Stimulated activated CD4-positive, alpha-beta T cell treated with anti-CD3 and anti-CD28 coated beads, TNF-alpha, amount 100 ng/mL, for 48 hours (primary cell): ENCODE results near the gene AKAP13.

Experiments used
- DNase-seq, 3 donors: peaks; one replicate each; pipeline ENCODE4 v3.0.0-alpha.2; 2020; ENCODE audit warnings: low read depth in 3 of 3

AKAP13 gene

GRCh38 chr15:85753261-85753660 is 372.9 kb downstream of the AKAP13 start:
- no peak for DNase-seq

GRCh38 chr15:85753791-85754452 is 373.5 kb downstream of the AKAP13 start:
- no peak for DNase-seq

DNA sequence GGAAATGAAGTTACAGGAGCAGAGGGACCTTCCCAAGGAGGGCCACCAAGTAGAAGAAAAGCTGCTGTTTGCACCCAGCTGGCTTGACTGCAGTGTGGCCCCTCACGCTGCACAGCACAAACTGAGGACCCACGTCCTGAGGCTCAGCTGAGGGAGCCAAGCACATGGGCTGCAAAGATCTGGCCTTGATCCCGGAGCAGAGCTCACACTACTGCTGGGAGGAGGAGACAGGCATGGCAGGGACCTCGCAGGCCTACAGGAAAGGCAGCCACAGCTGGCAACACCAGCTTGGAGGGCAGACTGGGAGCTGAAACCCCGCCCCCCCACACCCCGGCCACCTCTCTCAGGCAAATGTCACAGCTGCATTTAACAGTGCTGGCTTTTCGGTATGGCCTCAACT is 374.6 kb downstream of the AKAP13 start:
- no peak for DNase-seq

DNA sequence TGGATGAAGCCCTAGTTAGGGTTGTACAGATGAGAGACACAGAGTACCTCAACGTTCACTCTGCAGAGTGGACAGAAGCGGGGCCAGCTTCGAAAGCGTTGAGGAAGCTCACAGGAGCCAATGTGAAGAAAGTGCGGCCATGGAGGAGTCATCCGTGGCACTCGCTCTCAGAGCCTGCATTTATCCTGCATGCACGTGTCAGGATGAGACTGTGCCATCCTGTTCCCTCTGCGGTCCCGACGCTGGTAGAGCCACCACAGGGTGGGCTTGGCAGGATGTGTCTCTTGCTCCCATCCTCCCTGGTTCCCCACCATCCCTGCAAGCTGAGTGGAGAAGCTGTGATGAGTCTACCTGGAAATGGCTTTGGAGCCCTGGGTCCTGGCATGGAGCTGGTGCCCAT is 375.1 kb downstream of the AKAP13 start:
- no peak for DNase-seq

GRCh38 chr15:85755942-85756341 is 375.5 kb downstream of the AKAP13 start:
- DNase-seq, result no peak

DNA sequence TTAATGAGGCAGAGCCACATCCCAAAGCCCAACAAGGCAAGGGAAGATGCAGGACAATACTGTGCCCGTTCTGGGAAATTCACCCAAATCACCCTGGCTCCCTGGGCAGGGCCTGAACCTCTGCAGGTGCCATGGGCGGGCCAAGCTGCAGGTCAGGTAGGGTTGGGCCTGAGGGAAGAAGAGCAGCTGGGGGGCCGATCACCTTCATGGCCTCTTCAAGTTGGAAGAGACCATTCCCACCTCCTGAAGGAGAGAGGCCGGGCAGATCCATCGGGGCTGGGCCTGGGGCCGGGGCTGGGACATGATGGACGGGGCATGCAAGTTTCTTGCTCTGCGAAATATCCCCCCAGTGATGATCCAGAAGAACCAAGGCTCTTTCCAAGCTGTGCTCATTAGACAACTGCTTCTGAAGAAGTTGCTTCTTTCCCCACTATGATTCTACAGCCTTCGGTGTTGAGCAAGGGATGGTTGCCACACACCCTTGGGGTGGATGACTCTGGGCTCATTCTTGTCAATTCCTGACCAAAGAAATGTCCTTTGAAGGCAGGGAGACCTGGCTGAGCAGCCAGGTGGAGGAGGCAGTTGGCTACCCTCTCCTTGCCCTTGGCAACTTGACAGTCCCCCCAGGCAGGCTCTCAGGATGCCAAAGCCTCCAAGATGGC is 376.1 kb downstream of the AKAP13 start:
- DNase-seq, result no peak

- DNase-seq, result no peak
Measured at GRCh38 chr15:85757073-85757938, 376.9 kb downstream of the AKAP13 start.

GRCh38 chr15:85757939-85758654 is 377.7 kb downstream of the AKAP13 start:
- no peak for DNase-seq

GRCh38 chr15:85758655-85758978 is 378.2 kb downstream of the AKAP13 start:
- no peak for DNase-seq

DNA sequence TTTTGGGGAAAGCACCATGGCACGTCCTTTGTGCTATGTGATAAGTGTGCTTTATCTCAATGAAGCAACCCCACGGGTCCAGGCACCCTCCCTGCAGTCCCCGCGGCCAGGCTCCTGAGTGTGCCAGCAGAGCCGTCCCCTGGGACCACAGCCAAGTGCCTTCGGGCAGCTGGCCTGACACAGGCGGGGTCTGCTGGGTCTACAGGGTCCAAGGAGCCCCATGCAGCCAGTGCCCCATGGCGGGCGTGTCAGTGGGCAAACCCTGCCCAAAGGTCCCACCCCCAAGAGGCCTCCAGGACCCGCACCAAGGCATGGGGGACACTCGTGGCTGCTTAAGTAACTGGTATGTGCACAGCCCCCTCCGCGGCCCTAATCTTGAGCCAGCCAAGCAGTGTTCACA is 379.0 kb downstream of the AKAP13 start:
- no peak for DNase-seq

DNA sequence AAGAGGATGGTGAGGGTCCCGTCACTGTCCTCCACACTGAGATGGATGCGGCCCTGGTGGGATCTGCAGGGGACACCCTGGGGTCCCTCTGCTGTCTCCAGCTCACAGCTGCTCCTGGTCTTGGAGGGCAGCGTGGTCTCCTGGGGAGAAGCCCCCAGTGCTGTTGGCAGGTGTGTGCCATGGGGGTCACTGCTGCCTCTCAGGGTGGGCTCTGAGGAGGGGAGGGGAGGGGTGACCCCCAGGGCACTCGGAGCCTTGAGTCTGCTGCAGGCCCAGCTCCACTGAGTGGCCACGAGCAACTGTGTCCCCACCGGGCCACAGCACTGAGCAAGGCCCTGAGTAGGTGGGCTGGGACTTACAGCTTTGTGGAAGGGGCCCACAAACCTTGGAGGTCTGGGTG is 379.6 kb downstream of the AKAP13 start:
- DNase-seq, result no peak

- no peak for DNase-seq
Measured at GRCh38 chr15:85760531-85761371, 380.3 kb downstream of the AKAP13 start.

- no peak for DNase-seq
Measured at GRCh38 chr15:85761635-85762034, 381.2 kb downstream of the AKAP13 start.

DNA sequence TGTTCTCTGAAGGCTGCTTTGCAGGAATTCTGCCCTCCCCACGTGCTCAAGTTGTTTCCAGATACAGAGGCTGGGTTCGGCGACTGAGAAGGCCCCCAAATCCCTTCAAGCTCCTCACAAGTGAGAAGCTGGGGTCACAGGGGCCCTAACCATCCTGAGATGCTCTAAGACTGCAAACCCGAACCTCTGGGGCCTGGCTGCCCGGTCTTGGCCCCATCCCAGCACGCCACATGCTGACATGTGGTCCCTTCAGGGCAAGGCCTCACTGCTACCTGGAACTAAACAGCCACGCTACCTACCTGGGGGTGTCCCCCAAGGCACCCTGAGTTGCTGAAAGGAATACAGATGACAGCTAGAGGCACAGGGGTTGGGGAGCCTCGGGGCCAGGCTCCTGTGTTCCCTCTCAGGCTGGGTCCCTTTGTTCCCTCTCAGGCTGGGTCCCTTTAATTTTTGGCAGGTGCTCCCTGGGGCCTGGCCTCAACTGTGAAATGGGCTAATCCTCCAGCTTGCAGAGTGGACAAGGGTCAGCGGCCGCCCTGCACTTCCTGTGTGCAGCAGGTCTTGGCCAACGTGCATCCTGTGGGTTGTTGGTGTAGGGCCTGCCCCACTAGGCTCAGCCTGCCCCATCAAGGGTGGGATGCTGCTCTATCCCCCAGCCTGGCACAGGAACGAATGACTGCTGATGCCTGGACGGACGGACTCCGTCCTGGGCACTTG is 381.8 kb downstream of the AKAP13 start:
- DNase-seq, result no peak

- DNase-seq, result no peak
Measured at GRCh38 chr15:85762756-85763127, 382.3 kb downstream of the AKAP13 start.

DNA sequence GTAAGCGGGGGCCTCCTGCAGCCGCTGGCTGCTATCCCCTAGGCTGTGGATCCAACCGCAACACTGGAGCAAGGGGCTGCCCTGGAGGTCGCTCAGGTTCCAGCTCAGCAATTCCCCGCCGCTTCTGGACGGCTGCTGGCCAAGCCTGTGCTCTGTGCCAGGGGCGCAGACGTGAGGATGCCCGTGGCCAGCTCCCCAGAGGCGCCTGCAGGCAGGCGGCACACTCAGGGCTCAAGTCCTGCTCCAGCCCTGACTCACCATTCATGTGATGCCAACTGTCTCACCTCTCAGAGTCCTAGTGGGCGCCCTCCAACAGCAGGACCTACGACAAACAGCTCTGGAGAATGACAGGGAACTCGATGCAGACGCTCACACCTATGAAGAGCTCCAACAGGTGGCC is 382.8 kb downstream of the AKAP13 start:
- no peak for DNase-seq

DNA sequence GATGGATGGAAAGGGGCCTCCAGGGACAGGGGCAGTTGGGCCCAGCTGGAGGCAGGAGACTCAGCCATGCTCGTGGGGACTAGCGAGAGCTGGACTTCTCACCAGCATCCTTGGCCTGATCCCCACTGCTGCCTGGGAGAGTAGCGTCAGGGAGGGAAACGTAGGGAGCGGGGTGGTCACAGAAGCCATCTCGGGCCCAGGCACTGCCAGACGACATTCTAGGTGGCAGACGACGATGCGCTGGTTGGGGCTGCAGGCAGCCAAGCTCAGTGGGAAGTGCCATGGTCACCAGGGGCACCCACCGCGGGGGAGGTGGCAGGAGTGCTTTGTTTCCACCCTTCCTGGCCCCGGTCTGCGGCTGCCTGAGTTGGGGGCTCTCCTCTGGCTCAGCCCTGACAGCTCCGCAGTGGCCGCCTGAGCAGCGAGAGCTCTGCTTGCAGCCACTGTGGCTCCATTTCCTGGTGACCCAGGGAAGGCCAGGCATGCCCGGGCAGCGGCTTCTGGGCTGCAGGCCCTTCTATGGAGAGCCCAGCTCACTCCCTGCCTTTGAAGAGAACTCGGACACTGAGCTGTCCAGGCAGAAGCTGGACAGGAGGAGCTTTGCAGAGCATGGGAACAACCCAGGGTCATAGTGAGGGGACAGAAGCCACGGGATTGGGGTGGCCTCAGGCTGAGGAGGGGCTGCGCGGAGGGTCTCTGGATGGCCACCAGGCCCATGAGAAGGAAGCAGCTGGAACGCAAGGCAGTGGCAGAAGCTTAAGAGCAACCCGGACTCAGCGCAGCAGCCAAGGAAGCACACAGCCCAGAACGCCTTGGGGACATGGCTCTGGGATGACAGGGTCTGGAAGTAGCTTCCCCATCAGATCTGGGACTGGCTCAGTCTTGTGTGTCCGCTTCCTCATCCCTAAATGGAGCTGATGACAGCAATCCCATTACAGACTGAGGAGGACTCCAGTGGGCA is 383.6 kb downstream of the AKAP13 start:
- no peak for DNase-seq

DNA sequence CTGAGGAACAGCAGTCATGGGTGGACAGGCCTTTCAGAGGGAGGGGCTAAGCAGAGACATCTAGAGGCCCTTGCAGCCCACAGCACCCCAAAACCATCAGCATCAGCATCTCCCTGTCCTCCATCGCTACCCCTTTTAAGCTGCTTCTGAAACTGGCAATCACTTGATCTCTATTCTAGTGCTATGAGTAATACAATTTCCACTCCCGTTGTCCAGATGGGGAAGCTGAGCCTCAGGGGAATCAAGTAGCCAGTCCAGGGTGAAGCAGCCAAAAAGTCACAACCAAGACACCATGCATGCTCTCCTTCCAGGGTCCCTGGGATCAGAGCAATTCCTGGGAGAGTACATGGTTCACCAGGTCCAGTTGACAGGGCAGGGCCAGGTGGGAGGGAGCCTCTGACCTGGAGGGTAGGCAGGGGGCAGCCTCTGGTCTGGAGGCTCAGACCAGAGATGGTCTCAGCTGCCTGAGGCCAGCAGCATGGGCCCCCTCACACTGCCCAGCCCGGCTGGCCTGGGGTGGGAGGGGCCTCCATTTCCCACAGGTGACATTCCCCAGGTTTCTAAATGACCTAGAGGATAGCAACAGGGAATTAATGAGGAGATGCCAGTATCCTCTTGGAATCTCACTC is 384.4 kb downstream of the AKAP13 start:
- no peak for DNase-seq
